ENCODE measurements around the gene PLEKHM3.

Gene PLEKHM3, protein sequence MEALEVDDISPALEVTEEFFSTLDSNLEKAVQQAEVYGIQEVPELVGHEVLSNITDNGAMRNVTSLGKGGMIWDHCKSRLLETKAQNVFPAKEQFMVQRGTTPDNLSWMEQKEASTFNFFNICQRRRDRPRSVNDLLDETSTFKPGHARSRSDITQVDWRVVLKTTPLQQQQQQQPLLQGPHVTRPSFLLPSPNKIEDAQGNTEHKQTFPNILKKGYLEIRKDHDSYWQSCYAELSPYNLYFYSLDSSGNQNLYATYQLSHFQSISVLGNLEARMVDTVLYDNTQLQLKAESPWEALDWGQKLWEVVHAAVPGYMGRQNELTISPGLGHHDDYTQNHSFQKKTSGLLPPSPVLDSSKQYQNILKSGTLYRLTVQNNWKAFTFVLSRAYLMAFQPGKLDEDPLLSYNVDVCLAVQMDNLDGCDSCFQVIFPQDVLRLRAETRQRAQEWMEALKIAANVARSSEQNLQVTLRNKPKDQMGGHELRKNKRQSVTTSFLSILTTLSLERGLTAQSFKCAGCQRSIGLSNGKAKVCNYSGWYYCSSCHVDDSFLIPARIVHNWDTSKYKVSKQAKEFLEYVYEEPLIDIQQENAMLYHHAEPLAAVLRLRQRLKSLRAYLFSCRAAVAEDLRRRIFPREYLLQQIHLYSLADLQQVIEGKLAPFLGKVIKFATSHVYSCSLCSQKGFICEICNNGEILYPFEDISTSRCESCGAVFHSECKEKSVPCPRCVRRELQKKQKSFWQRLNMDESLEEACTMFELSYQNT

DNA sequence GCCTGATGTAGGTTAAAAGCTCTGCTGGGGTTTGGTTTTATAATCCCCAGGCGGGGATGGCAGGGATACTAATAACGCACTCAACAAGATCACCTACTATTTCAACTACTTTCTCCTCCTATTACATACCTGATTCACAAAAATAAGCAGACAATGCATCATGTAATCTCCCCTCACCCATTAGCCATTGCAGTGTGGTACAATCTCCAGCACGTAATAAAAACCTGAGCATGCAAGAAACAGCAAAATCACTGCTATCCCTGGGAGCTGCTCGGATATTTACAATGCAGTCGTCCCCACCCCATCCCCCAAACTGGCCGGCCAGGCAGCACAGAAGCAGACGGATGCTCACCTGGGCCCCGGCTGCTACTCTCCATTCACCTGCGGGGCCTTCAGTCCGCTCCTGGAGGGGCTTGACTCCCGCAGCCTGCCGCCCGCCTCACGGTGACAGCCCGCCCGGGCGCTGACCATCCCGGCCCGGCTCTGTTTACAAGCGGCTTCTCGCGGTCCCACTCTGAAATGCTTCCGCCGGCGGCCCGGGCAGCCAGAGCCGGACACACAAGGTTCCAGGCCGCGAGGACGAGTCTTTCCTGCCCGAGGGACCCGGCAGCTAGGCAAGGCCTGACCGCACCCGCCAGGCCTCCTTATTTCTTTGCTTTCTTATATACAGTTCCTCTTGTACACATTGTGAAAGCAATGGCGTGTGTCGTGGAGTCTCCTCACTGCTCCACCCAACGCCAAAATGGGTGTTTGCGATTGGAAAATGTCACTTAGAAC, at the start of gene PLEKHM3:
TSS of gene PLEKHM3 (minus strand) at position 491 of the 777 bp plus-strand sequence. CDS start 23,888 bp downstream, outside the sequence.
- peak; percentile 77 for DNase-seq

DNA sequence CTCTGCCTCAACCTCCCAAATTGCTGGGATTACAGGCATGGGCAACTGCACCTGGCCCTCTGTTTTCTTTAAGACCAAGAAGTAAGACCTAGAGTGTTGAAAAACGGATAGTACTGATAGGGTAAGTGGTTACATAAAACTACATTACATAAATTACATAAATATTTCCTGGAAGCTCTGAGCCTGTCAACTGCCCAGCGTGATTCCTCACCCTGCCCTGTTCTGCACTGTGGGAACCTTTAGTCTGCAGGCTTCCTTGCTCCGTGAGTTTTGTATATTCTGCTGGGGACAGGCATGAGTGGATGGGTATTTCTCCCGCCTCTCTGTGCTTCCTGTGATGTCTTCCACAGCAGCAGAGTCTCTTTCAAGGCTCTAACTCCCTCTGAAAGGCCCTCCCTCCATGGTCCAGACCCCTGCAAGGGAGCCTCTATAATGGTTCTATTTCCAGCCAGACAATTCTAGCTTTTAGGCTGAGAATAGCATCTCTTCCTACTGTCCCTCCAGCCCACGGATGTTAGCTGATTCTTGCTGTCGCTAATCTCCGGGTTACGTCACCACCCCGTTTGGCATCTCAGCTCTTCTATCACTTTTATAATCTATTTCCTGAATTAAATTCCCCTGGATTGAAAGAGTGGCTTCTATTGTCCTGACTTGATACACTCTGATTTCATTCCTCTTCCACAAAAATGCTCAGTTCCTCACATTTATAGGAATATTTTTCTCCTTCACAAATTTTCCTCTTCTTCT, 49.5 kb upstream of the PLEKHM3 start:
- no peak for DNase-seq

GRCh38 chr2:208072250-208072892, 47.0 kb upstream of the PLEKHM3 start:
- peak; percentile 61 for DNase-seq

DNA sequence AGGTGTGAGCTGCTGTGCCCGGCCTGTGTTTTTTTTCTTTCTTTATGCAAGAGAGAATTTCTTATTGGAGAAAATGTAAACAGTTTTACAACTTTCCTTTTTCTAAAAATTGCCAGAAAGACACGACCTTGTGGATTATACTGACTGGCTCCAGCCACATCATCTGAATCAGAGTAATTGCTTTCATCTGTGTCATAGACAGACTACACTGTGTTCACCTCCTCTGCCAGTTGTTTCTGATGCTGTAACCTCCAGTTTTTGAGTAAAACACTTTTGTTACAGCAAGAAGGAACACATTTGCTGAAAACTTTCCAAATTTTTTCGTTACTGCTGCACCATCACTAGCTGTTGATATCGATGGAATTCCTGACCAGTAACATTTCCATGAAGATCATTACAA, 43.9 kb upstream of the PLEKHM3 start:
- no peak for DNase-seq

GRCh38 chr2:208066016-208066415, 40.7 kb upstream of the PLEKHM3 start:
- DNase-seq, result no peak

GRCh38 chr2:208065476-208065875, 40.1 kb upstream of the PLEKHM3 start:
- DNase-seq, result no peak

- no peak for DNase-seq
Observed at GRCh38 chr2:208064220-208064961, 39.1 kb upstream of the PLEKHM3 start.

DNA sequence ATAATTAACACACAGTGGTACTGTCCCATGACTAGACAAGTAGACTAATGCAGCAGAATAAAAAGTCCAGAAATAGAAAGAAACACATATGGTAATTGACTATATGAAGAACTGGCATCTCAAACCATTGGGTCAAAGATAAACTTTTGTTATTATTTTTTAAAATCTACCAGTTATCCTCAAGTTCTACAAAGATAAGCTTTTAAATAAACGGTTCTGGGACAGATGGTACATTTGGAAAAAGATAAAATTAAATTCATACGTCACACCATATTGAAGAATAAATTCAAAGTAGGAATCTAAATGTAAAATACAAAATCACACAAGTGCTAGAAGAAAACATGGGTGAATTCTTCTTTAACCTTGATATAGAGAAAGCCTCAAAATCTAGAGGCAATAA, 37.6 kb upstream of the PLEKHM3 start:
- DNase-seq, result no peak

DNA sequence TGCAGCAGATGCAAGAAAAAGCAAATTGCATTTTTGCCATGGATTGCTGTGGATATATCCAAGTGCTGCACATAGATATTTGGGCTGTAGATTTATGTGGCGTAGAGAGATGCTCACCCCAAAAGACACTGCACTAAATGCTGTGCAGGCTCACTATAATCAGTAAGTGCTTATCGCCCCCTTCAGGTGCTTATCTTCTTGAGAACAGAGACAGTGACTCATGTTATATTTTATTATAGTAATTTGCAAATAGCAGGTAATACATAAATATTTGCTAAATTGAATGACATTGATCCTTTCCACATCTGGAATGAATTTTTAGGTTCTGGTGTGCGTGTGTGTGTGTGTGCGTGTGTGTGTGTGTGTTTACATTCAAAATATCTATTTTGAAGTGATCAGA, 36.8 kb upstream of the PLEKHM3 start:
- DNase-seq, result peak; percentile 16

- DNase-seq, result no peak
Observed at GRCh38 chr2:208057108-208057507, 31.8 kb upstream of the PLEKHM3 start.

GRCh38 chr2:208049441-208049840, 24.1 kb upstream of the PLEKHM3 start:
- DNase-seq, result no peak

GRCh38 chr2:208049006-208049405, 23.7 kb upstream of the PLEKHM3 start:
- DNase-seq, result no peak

DNA sequence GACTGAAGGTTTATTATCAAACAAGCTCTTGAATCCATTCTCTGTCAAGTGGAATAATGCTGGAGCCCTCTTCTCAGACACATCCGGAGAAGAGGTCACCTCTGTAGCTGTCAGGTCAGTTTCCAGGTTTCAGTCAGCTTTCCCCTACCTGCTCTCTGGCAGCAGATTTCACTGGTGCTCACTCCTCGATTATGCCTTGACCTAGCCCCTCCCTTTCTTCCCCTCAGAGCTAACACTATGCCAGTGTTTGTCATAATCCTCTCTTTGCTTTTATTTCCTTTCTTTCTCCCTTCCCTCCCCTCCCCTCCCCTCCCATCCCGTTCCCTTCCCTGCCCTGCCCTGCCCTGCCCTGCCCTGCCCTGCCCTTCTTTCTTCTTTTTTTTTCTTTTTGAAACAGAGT, 22.5 kb upstream of the PLEKHM3 start:
- DNase-seq, result no peak

DNA sequence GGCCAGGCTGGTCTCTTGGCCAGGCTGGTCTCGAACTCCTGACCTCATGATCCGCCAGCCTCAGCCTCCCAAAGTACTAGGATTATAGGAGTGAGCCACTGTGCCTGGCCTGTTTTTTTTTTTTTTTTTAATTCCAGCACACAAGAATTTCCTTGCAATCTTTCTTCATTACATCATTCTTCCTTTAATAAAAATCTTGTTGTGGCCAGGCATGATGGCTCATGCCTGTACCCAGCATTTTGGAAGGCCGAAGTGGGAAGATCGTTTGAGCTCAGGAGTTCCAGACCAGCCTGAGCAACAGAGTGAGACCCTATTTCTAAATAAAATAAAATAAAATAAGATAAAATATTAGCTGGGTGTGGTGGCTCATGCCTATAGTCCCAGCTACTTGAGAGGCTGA, 21.4 kb upstream of the PLEKHM3 start:
- no peak for DNase-seq

GRCh38 chr2:208042450-208042849, 17.1 kb upstream of the PLEKHM3 start:
- no peak for DNase-seq

GRCh38 chr2:208042041-208042440, 16.7 kb upstream of the PLEKHM3 start:
- no peak for DNase-seq

DNA sequence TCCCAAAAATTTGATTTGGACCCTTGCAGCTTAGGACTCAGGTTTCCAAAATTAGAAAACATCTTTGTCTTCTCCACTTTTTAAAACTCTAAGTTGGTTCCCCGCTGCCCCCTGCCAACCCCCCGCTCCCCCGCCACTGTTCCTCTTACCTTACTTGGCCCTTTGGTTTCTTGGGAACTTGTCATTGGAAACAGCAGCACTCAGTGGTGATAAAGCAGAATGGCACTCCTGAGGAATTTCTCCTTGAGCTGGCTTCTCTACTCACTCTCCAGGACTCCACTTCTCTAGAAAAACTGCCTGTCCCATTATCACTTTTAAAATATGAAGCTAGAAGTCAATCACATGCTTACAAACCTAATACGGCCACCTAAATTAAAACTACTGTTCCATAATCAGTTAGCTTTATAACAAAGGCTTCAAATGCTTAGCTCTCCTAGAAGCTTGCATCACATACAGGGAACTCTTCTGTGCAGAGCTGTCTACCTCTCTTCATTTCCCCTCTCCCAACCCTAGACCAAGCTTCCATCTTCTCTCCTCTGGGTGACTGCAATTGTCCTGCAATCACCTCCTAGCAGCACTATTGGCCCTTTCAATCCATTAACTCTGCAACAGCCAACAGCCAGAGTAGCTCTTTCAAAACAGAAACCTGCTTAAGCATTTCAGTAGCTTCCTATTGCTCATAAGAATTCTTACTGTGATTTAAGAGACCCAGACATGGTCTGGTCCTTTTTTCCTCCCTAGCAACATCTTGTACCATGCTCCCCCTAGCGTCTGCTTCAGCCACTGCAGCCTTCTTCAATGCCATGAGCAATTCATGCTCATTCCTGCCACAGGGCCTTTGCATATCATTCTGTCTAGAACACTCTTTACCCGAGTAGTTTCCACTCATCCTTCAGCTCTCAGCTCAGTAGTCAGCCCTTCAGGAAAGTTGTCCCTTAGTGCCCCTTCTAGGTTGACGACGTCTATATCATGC, 15.2 kb upstream of the PLEKHM3 start:
- DNase-seq, result peak; percentile 68

- no peak for DNase-seq
Observed at GRCh38 chr2:208039376-208040110, 14.2 kb upstream of the PLEKHM3 start.
